ENCODE data around the gene CILP2. TPM values are rescaled to one million over a fixed set of nuclear protein-coding genes. Genes with fewer than 3 reads are reported as not detected.

CILP2 gene
- total and polyA plus RNA-seq, 12 donors: 0.07 to 0.61 (median 0.21) TPM; not detected in 2

DNA sequence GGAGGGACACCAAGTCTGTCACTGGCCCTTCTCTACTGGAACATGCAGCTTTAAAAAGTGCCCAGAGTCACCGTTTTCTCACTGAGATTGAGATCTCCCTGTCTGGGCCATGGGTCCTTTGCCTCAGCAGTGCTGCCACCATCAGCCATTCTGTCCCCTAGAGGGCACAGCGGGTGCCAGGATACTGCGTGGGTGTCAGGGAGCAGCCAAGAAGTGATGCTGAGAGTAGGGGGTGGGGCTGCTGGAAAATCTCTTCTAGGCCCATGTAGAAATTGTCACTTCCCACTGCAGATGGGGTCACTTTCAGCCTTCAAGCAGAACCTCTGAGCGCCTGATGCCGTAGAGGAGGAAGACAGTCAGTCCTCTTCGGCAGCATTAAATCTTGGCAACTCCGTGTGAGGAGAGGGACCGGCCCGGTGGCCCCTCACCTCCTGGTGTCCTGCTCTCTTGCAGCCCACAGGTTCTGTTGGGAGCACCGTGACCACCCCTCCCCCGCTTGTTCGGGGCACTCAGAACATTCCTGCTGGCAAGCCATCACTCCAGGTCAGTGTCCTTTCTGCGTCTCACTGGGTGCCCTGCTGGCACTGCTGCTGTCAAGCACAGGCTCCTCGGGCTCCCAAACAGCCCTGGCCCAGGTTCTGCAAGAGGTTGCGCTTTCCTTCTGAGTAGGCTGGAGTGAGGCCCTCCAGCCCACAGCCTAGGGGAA, 44.1 kb upstream of the CILP2 start:
- no peak for ATAC-seq
- Histone ChIP-seq H3K4me1 (peaks cover 9 to 20% (median 18%) of the 10 kb centered on the region in 9 donors), H3K27ac (no peak overlapping the region), H3K9me3 (no peaks in the 10 kb centered on the region), H3K36me3 (peaks cover 0 to 83% (median 41%) of the 10 kb centered on the region in 9 donors), H3K4me3 (no peak overlapping the region), H3K27me3 (no peaks in the 10 kb centered on the region)
- intact Hi-C loops (cut with DNase I): loop anchor here in 3 of 10 donors (5.0 to 10.0 kb wide), 2 partner anchors 127 to 299 kb away; partner anchors contain the start of genes BORCS8 (in 1 of the 3) and RFXANK (in 1 of the 3)
- 87 to 88% methylated on average over 15 of the region's 15 CpGs for WGBS, 2 donors
- no peak for TF ChIP-seq CTCF (IDR thresholded peaks at IDR 0.05)
- no peak for DNase-seq

DNA sequence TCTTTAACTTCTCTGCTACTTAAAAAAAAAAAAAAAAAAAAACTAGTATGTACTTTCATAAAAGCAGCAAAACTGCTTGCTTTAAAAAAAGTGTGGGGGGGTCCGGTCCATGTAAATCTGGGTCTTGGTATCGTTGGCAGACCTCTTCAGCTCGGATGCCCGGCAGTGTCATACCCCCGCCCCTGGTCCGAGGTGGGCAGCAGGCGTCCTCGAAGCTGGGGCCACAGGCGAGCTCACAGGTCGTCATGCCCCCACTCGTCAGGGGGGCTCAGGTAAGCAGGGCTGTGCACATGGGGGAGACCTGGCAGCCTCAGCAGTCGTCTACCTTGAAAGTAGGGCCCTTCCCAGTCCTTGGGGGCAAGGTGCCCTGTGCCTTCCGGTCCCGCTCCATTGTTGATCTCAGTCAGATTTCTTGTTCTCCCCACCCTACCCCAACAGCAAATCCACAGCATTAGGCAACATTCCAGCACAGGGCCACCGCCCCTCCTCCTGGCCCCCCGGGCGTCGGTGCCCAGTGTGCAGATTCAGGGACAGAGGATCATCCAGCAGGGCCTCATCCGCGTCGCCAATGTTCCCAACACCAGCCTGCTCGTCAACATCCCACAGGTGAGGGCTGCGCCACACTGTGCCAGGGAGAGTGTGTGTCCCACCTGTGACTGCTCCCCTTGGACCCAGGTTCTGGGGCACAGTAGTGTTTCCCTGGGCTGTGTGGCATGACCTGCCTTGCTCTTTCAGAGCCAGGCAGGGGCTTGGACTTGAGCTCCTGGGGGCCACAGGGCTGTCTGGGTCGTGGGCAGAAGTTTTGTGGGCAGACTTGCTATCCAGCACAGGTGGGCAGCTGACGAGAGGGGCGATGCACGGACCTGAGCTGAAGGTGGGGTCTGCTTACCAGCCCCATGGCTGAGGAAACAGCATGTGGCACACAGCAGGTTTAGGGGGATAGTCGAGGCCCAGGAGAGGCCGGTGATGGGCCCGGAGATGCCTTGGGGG, 42.2 kb upstream of the CILP2 start:
- peaks cover 0 to under 1% (median 0%) of the 10 kb centered on the region in 9 donors for H3K4me1 ChIP-seq
- no peak overlapping the region for H3K4me3 ChIP-seq
- DNase-seq (no peak), ATAC-seq (no peak)
- H3K27ac ChIP-seq: no peak overlapping the region
- no peaks in the 10 kb centered on the region for H3K9me3 ChIP-seq
- H3K36me3 ChIP-seq: peaks cover 0 to 100% (median 53%) of the 10 kb centered on the region in 9 donors
- TF ChIP-seq CTCF (IDR thresholded peaks at IDR 0.05): no peak
- 95 to 96% methylated on average over 30 of the region's 30 CpGs for WGBS, 2 donors
- no peaks in the 10 kb centered on the region for H3K27me3 ChIP-seq
- intact Hi-C loops (cut with DNase I): loop anchor here in 1 of 10 donors (10.0 kb wide), 1 partner anchor 301 kb away; the partner anchor contains the start of genes BORCS8 and RFXANK

GRCh38 chr19:19498255-19498991, 39.6 kb upstream of the CILP2 start:
- Histone ChIP-seq H3K4me1 (no peaks in the 10 kb centered on the region), H3K9me3 (no peaks in the 10 kb centered on the region), H3K4me3 (no peak overlapping the region), H3K27ac (no peak overlapping the region), H3K27me3 (no peaks in the 10 kb centered on the region), H3K36me3 (peaks cover 0 to 100% (median 71%) of the 10 kb centered on the region in 9 donors)
- TF ChIP-seq CTCF (IDR thresholded peaks at IDR 0.05): no peak
- no peak for ATAC-seq
- intact Hi-C loops (cut with DNase I): loop anchor here in 1 of 10 donors (10.0 kb wide), 1 partner anchor 304 kb away; the partner anchor contains the start of genes BORCS8 and RFXANK
- DNase-seq: no peak
- 94% methylated on average over 33 of the region's 33 CpGs for WGBS, 2 donors
